B cell (primary cell): Measurements from ENCODE around the gene SIKE1. TPM values are rescaled to one million over a fixed set of nuclear protein-coding genes. Genes with fewer than 3 reads are reported as not detected.
"Not testable (repeated sequence)": the region's sequence is repeated elsewhere in the genome, so short reads cannot be mapped to it uniquely, and the experiment has no call there.

Source experiments
- ATAC-seq: fragments of 200-7000 bp; cut with Tn5 transposase; one replicate; pipeline ENCODE4 v1.10.0; 2021; ENCODE audit warnings: low read depth, mild to moderate bottlenecking, moderate number of reproducible peaks, moderate library complexity
- CTCF ChIA-PET: fragments of 350-600 bp; sonication (Branson Sonifier 250); formaldehyde crosslinking; loops from one replicate; lab custom pipeline; 2021; ENCODE audit warnings: antibody characterized with exemption, inconsistent platforms; lab: Charles Lee
- POLR2A ChIA-PET: fragments of 350-600 bp; sonication (Branson Sonifier 250); formaldehyde crosslinking; loops from one replicate; lab custom pipeline; 2021; ENCODE audit warnings: antibody characterized with exemption; lab: Charles Lee
- DNase-seq: peaks from one replicate; pipeline ENCODE4 v3.0.0; 2013
- H2AFZ ChIP-seq: 2 replicates; pipeline ENCODE4 v1.6.1; 2012; ENCODE audit warnings: mild to moderate bottlenecking, low read depth, low read length; ENCODE audit not compliant: insufficient read depth, poor library complexity, severe bottlenecking
- H3K27ac ChIP-seq, 2 donors: 1 replicate in 1 of 2; 2 replicates in 1 of 2; pipeline ENCODE4 v1.5.1; 2012 to 2013; ENCODE audit warnings: low read length in 2 of 2, mild to moderate bottlenecking in 2 of 2, moderate library complexity in 1 of 2
- H3K27me3 ChIP-seq, 4 experiments: fragments of 200-600 bp in 1 of 4; sonication (generic) in 1 of 4; replicated peaks in 1 of 4; 1 replicate in 2 of 4; 2 replicates in 2 of 4; pipeline versions ENCODE4 v1.6.1 to v1.7.0; 2013 to 2016; ENCODE audit warnings: low read length in 3 of 4, mild to moderate bottlenecking in 2 of 4, mixed read lengths in 1 of 4, moderate library complexity in 1 of 4; ENCODE audit not compliant: insufficient read depth in 4 of 4, control insufficient read depth in 3 of 4; ENCODE audit errors: control extremely low read depth in 1 of 4
- H3K36me3 ChIP-seq, 2 experiments: replicated peaks in 1 of 2; 1 replicate in 1 of 2; 2 replicates in 1 of 2; pipeline versions ENCODE4 v1.6.1 to v1.7.1; 2013; ENCODE audit warnings: low read length in 1 of 2; ENCODE audit not compliant: insufficient read depth in 2 of 2, control insufficient read depth in 1 of 2; ENCODE audit errors: control extremely low read depth in 1 of 2, extremely low read depth in 1 of 2
- H3K4me1 ChIP-seq, 2 donors: fragments of 200-600 bp in 1 of 2; sonication (generic) in 1 of 2; 1 replicate in 1 of 2; 2 replicates in 1 of 2; pipeline versions ENCODE4 v1.5.1 to v1.6.1; 2013 to 2017; ENCODE audit warnings: low read length in 2 of 2; ENCODE audit not compliant: control insufficient read depth in 2 of 2, insufficient read depth in 2 of 2
- H3K4me2 ChIP-seq: replicated peaks from 2 replicates; pipeline ENCODE3; 2012; ENCODE audit warnings: mild to moderate bottlenecking, low read depth, low read length; ENCODE audit not compliant: poor library complexity, severe bottlenecking
- H3K4me3 ChIP-seq, 5 experiments: fragments of 200-600 bp in 1 of 5; sonication (generic) in 1 of 5; 1 replicate in 3 of 5; 2 replicates in 2 of 5; pipeline versions ENCODE4 v1.5.1 to v1.7.0; 2011 to 2016; ENCODE audit warnings: low read length in 4 of 5, mild to moderate bottlenecking in 4 of 5, low read depth in 2 of 5, control low read depth in 1 of 5, moderate library complexity in 1 of 5; ENCODE audit not compliant: insufficient read depth in 1 of 5; ENCODE audit errors: control extremely low read depth in 1 of 5, extremely low read depth in 1 of 5
- H3K79me2 ChIP-seq: fragments of 200-600 bp; sonication (generic); one replicate; pipeline ENCODE4 v1.6.0; 2016; ENCODE audit warnings: low read length; ENCODE audit not compliant: control insufficient read depth, insufficient read depth
- H3K9ac ChIP-seq: fragments of 200-600 bp; sonication (generic); 2 replicates; pipeline ENCODE4 v1.6.1; 2017; ENCODE audit warnings: mild to moderate bottlenecking, low read length, moderate library complexity
- H3K9me3 ChIP-seq, 3 donors: one replicate each; pipeline versions ENCODE4 v1.6.1 to v1.7.1; 2013; ENCODE audit warnings: low read length in 2 of 3; ENCODE audit not compliant: control insufficient read depth in 2 of 3, insufficient read depth in 1 of 3; ENCODE audit errors: control extremely low read depth in 1 of 3
- H4K20me1 ChIP-seq: 2 replicates; pipeline ENCODE4 v1.6.0; 2012; ENCODE audit warnings: mild to moderate bottlenecking, low read length; ENCODE audit not compliant: insufficient read depth, control insufficient read depth, poor library complexity, severe bottlenecking
- H3K27ac Mint-ChIP-seq: one replicate; pipeline ENCODE4 v1.8.0; 2021; ENCODE audit warnings: mixed read lengths
- H3K27me3 Mint-ChIP-seq: one replicate; pipeline ENCODE4 v1.8.0; 2021; ENCODE audit warnings: mixed read lengths
- H3K4me1 Mint-ChIP-seq: one replicate; pipeline ENCODE4 v1.8.0; 2021; ENCODE audit warnings: mixed read lengths
- H3K4me3 Mint-ChIP-seq: one replicate; pipeline ENCODE4 v1.8.0; 2021; ENCODE audit warnings: mixed read lengths
- H3K9me3 Mint-ChIP-seq: one replicate; pipeline ENCODE4 v1.8.0; 2022; ENCODE audit warnings: mixed read lengths; ENCODE audit not compliant: insufficient read depth
- EZH2 ChIP-seq: IDR thresholded peaks from 2 replicates; pipeline ENCODE4 v1.6.1; 2012; ENCODE audit warnings: borderline replicate concordance, low read depth, mild to moderate bottlenecking, moderate library complexity, low read length; ENCODE audit not compliant: insufficient read depth, poor library complexity, severe bottlenecking
- WGBS: methylation state at CpG from one replicate; pipeline ENCODE4 v1.1.5; 2013; ENCODE audit warnings: missing lambda C conversion rate; ENCODE audit not compliant: insufficient coverage; 5-methylcytosine and 5-hydroxymethylcytosine counted together
- intact Hi-C: fragments of 100-400 bp; cut with micrococcal nuclease; formaldehyde crosslinking; loops from one replicate; pipeline ENCODE4 v1.10.0; 2022
- polyA plus RNA-seq: library from polyadenylated mRNA; depleted of rRNA; stranded (reverse); fragments of >200 nt; gene quantifications from 2 replicates; pipeline ENCODE4 v1.2.3, GENCODE V29; 2012
- total RNA-seq, 2 donors: library from RNA; stranded (reverse); fragments of 120-200 nt in 1 of 2; gene quantifications; 1 replicate in 1 of 2; 2 replicates in 1 of 2; pipeline versions ENCODE4 v1.2.3 to v1.2.4, GENCODE V29; 2013 to 2022
- TF ChIP-seq, protein P1 (sequence below): fragments of 200-600 bp; IDR thresholded peaks from one replicate; pipeline ENCODE4 v1.8.0; 2022; ENCODE audit warnings: antibody characterized with exemption, mild to moderate bottlenecking

The SIKE1 gene
- total and polyA plus RNA-seq, 2 donors (not counting 1 experiment from before 2014, with no cell fraction given): 18.4 to 47.8 TPM

DNA sequence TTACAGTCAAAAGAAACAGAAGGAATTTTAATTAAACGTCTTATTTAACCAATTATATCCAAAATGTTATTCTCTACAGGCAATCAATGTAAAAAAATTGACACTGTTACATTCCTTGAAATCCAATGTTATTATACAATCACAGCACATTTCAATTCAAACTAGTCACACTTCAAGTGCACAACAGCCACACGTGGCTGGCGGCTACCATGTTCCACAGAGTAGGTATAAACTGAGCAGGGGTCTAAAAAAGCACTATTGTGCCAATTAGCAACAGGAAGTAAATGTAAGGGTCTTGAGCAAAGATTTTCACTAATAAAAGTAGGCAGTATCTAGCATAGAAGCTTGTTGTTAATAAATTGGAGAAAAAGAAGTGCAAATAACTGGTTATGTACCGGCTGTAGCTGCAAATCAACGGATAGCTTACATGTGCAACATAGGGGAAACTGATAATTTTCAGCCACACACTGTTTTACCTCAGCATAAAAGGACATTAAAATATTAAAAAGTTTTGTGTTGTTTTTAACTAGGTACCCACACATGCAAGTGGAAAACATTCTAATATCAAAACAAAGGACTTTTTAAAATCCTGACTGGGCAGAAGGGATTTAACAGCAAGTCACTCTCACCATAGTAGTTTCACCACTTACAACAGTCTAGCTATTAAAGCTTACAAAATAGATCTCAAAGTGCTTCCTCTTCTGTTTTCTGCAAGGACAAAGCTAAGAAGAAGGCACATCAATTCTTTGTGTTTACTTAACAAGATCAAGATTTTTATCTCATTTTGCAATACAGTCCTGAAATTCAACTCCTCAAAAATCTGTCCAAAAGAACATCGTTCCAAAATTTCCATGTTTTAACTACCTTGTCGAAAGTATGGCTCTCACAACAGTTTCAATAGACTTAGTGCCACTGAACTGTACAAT lies 25.2 kb downstream of the SIKE1 start:
- H3K9me3 Mint-ChIP-seq: no peaks in the 10 kb centered on the region
- H2AFZ ChIP-seq: no peak overlapping the region
- ATAC-seq (no peak), DNase-seq (no peak)
- ChIA-PET CTCF (interaction anchor here (0.9 kb wide), 1 partner anchor 1683 kb away, joined by 3 read pairs; the partner anchor contains the start of gene LRIG2), POLR2A (no interaction called here)
- TF ChIP-seq, protein P1, sequence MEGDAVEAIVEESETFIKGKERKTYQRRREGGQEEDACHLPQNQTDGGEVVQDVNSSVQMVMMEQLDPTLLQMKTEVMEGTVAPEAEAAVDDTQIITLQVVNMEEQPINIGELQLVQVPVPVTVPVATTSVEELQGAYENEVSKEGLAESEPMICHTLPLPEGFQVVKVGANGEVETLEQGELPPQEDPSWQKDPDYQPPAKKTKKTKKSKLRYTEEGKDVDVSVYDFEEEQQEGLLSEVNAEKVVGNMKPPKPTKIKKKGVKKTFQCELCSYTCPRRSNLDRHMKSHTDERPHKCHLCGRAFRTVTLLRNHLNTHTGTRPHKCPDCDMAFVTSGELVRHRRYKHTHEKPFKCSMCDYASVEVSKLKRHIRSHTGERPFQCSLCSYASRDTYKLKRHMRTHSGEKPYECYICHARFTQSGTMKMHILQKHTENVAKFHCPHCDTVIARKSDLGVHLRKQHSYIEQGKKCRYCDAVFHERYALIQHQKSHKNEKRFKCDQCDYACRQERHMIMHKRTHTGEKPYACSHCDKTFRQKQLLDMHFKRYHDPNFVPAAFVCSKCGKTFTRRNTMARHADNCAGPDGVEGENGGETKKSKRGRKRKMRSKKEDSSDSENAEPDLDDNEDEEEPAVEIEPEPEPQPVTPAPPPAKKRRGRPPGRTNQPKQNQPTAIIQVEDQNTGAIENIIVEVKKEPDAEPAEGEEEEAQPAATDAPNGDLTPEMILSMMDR: no peak
- TF ChIP-seq EZH2: no peak
- no peaks in the 10 kb centered on the region for H3K27me3 ChIP-seq
- 100% methylated on average over 1 of the region's 7 CpGs for WGBS
- peak overlapping the region; percentile 100 for H3K27ac Mint-ChIP-seq
- H3K4me2 ChIP-seq: peak overlapping the region; percentile 80
- peak overlapping the region in 1 of 2 donors; percentile 17 for H3K27ac ChIP-seq
- peaks cover 78% of the 10 kb centered on the region for H3K4me1 Mint-ChIP-seq
- H3K79me2 ChIP-seq: peaks cover 82% of the 10 kb centered on the region
- peaks cover 63 to 67% of the 10 kb centered on the region in 2 donors for H3K4me1 ChIP-seq
- peak overlapping the region; percentile 100 for H3K4me3 Mint-ChIP-seq
- intact Hi-C loops: loop anchor here (5.0 kb wide), 1 partner anchor 342 kb away; no protein-coding TSS in a partner anchor
- peak overlapping the region; percentile 100 for H3K9ac ChIP-seq
- peaks cover 0 to 8% of the 10 kb centered on the region in 2 experiments for H3K36me3 ChIP-seq
- H4K20me1 ChIP-seq: peaks cover 71% of the 10 kb centered on the region
- H3K4me3 ChIP-seq: peak overlapping the region in 1 of 5 experiments; percentile 15
- peaks cover 0 to 2% (median 0%) of the 10 kb centered on the region in 3 donors for H3K9me3 ChIP-seq
- no peaks in the 10 kb centered on the region for H3K27me3 Mint-ChIP-seq

DNA sequence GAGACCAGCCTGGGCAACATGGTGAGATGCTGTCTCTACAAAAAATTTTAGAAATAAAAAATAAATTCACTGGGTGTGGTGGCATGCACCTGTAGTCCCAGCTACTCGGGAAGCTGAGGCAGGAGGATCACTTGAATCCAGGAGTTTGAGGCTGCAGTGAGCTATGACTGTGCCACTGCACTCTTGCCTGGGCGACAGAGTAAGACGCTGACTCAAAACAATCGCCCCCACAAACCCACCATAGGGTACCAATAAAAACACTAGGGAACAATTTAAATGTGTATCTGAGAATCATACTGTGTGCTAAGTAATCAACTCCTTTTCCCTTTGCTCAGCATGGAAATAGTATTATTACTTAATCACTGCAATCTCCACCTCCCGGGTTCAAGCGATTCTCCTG lies 26.8 kb downstream of the SIKE1 start:
- 80% methylated on average over 1 of the region's 6 CpGs for WGBS
- H3K4me1 Mint-ChIP-seq: peaks cover 90% of the 10 kb centered on the region
- Histone ChIP-seq H3K4me1 (peaks cover 63 to 68% of the 10 kb centered on the region in 2 donors), H3K36me3 (peaks cover 5 to 24% of the 10 kb centered on the region in 2 experiments), H3K79me2 (peaks cover 98% of the 10 kb centered on the region), H3K4me2 (peak overlapping the region; percentile 2), H4K20me1 (peaks cover 86% of the 10 kb centered on the region)
- CTCF ChIA-PET, H3K4me3 Mint-ChIP-seq, H2AFZ ChIP-seq, H3K27me3 ChIP-seq, intact Hi-C loops, H3K27ac Mint-ChIP-seq, H3K27me3 Mint-ChIP-seq, H3K4me3 ChIP-seq, H3K9me3 ChIP-seq, DNase-seq, H3K27ac ChIP-seq, ATAC-seq, H3K9ac ChIP-seq, POLR2A ChIA-PET, H3K9me3 Mint-ChIP-seq: not testable (repeated sequence)
